ENCODE measurements around the gene EEF1A1. TPM values are rescaled to one million over a fixed set of nuclear protein-coding genes. Genes with fewer than 3 reads are reported as not detected.
"Not testable (repeated sequence)": the region's sequence is repeated elsewhere in the genome, so short reads cannot be mapped to it uniquely, and the experiment has no call there.

Gene EEF1A1
- total RNA-seq, 4 donors from 2014 or later, result 2,654 to 8,743 (median 5,443) TPM

DNA sequence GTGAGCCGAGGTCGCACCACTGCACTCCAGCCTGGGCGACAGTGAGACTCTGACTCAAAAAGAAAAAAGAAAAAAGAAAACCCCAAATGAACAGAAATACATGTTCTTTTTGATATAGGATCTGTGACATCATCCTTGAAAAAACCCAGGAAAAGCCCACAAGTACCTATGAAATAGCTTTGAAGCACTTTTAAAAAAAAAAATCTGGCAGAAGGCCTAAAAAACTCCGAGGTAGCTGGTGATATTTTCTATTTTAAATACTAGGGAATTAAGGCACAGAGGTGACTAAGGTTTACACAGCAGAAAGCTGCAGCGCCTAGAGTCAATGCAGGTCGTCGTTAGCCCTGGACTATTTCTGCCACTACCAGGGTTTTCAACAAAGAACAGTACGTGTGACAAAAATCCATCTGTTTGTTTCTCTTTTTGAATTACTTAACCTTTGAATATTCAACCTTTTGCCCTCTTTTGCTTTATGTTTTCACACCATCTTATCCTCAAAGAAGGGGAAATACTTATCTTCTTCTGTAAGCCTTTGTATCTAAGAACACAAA is 39.4 kb upstream of the EEF1A1 start:
- Histone ChIP-seq H3K9me3 (no peaks in the 10 kb centered on the region), H3K4me1 (no peaks in the 10 kb centered on the region), H3K27ac (no peak overlapping the region), H3K27me3 (no peaks in the 10 kb centered on the region), H3K4me3 (no peak overlapping the region), H3K36me3 (no peaks in the 10 kb centered on the region)
- intact Hi-C loops (cut with DNase I; ENCODE audit: low total_unique reads), result no loop called here
- in situ Hi-C loops (cut with MboI; ENCODE audit: low pct_ligation_motif_present in 1 of 4, low pct_unique_long_range_greater_than_20kb in 1 of 4, low sequenced_read_pairs in 3 of 4), result no loop called here
- 39 to 61% methylated on average over 5 to 8 of the region's 8 CpGs for WGBS, 2 donors (ENCODE audit: low coverage in 1 of 2)
- DNase-seq, result no peak
- TF ChIP-seq, protein P1, sequence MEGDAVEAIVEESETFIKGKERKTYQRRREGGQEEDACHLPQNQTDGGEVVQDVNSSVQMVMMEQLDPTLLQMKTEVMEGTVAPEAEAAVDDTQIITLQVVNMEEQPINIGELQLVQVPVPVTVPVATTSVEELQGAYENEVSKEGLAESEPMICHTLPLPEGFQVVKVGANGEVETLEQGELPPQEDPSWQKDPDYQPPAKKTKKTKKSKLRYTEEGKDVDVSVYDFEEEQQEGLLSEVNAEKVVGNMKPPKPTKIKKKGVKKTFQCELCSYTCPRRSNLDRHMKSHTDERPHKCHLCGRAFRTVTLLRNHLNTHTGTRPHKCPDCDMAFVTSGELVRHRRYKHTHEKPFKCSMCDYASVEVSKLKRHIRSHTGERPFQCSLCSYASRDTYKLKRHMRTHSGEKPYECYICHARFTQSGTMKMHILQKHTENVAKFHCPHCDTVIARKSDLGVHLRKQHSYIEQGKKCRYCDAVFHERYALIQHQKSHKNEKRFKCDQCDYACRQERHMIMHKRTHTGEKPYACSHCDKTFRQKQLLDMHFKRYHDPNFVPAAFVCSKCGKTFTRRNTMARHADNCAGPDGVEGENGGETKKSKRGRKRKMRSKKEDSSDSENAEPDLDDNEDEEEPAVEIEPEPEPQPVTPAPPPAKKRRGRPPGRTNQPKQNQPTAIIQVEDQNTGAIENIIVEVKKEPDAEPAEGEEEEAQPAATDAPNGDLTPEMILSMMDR (IDR thresholded peaks at IDR 0.05), result no peak
- TF ChIP-seq POLR2A (IDR thresholded peaks at IDR 0.05) (no peak), POLR2AphosphoS5 (IDR thresholded peaks at IDR 0.05) (no peak), EP300 (IDR thresholded peaks at IDR 0.05; ENCODE audit: low read depth) (no peak)

DNA sequence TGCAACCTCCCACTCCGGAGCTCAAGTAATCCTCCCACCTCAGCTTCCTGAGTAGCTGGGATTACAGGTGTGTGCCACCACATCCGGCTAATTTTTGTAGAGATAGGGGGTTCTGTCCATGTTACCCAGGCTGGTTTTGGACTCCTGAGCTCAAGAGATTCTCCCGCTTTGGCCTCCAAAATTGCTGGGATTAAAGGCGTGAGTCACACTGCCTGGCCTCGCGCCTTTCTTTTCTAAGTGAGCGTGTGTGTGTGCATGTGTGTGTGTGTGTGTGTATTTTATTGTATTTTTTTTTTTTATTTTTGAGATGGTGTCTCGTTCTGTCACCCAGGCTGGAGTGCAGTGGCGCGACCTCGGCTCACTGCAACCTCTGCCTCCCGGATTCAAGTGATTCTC is 38.6 kb upstream of the EEF1A1 start:
- intact Hi-C loops (cut with DNase I; ENCODE audit: low total_unique reads); H3K9me3 ChIP-seq; in situ Hi-C loops (cut with MboI; ENCODE audit: low pct_ligation_motif_present in 1 of 4, low pct_unique_long_range_greater_than_20kb in 1 of 4, low sequenced_read_pairs in 3 of 4); DNase-seq; H3K4me3 ChIP-seq; H3K27me3 ChIP-seq; H3K4me1 ChIP-seq; H3K27ac ChIP-seq; H3K36me3 ChIP-seq: not testable (repeated sequence)
- 95 to 97% methylated on average over 7 to 12 of the region's 12 CpGs for WGBS, 2 donors (ENCODE audit: low coverage in 1 of 2)

DNA sequence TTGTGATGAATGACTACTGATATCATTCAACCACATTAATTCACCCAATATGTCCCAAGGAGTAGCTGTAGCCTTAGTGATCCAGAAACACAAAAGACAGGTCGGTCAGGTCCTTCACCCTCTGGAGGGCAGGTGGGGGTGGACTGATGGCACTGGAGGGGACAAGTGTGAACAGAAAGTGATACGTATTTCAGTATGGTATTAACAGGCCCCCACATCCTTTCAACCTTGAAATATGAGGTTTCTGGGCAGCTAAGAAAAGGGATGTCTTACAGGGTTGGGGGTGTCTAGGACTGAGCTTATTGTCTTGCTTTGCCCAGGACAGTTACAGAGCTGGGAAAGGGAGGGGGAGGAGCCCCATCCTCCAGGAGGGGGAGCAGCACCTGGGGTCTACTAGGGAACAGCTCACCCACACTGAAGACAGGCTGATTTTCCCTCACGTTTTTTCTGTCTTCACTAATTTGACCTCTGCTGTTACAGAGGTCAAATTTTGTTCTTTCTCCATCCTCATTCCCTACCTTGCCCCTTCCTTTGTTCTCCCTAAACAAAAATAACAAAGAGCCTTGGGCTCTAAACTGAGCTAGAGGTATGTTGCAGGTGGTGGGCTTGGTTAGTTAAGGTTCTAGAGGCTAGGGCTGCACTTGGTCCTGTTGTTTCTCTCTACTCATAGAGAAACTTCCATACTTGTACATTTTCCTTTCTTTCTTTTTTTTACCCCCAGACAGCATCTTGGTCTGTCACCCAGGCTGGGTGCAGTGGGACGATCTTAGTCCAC is 38.0 kb upstream of the EEF1A1 start:
- Histone ChIP-seq H3K9me3 (no peaks in the 10 kb centered on the region), H3K27ac (no peak overlapping the region), H3K36me3 (no peaks in the 10 kb centered on the region), H3K4me1 (no peaks in the 10 kb centered on the region), H3K4me3 (no peak overlapping the region), H3K27me3 (no peaks in the 10 kb centered on the region)
- intact Hi-C loops (cut with DNase I; ENCODE audit: low total_unique reads) (no loop called here), in situ Hi-C loops (cut with MboI; ENCODE audit: low pct_ligation_motif_present in 1 of 4, low pct_unique_long_range_greater_than_20kb in 1 of 4, low sequenced_read_pairs in 3 of 4) (no loop called here)
- WGBS, 2 donors (ENCODE audit: low coverage in 1 of 2), result 69 to 71% methylated on average over 2 to 4 of the region's 4 CpGs
- TF ChIP-seq POLR2A (IDR thresholded peaks at IDR 0.05) (no peak), POLR2AphosphoS5 (IDR thresholded peaks at IDR 0.05) (no peak), EP300 (IDR thresholded peaks at IDR 0.05; ENCODE audit: low read depth) (no peak)
- TF ChIP-seq, protein P1 (IDR thresholded peaks at IDR 0.05), result no peak
- no peak for DNase-seq

DNA sequence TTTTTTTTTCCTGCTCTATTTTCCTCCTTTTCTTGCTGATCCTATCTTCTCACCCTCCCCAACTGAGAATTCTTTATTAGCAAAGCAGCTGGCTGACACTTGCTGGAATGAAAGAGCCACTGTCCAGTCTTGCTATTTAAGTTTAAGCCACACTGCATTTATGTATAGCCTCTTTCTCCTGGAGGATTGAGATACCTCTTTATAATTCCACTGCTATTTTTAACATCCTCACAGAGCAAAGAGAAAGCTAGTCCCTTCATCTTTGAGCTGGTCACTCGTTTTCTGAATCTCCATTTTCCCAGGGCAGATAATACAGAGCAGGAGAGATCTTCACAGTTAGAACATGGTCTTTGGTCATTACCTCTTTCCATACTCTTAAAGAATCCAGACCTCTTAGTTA is 36.0 kb upstream of the EEF1A1 start:
- no peaks in the 10 kb centered on the region for H3K27me3 ChIP-seq
- H3K4me3 ChIP-seq, result no peak overlapping the region
- WGBS, 2 donors (ENCODE audit: low coverage in 1 of 2), result 50 to 63% methylated on average over 1 of the region's 1 CpG
- TF ChIP-seq POLR2A (IDR thresholded peaks at IDR 0.05) (no peak), EP300 (IDR thresholded peaks at IDR 0.05; ENCODE audit: low read depth) (no peak)
- TF ChIP-seq, protein P1 (IDR thresholded peaks at IDR 0.05), result no peak
- in situ Hi-C loops (cut with MboI; ENCODE audit: low pct_ligation_motif_present in 1 of 4, low pct_unique_long_range_greater_than_20kb in 1 of 4, low sequenced_read_pairs in 3 of 4), result no loop called here
- H3K27ac ChIP-seq, result no peak overlapping the region
- H3K9me3 ChIP-seq, result no peaks in the 10 kb centered on the region
- intact Hi-C loops (cut with DNase I; ENCODE audit: low total_unique reads), result no loop called here
- no peak for DNase-seq
- H3K4me1 ChIP-seq, result no peaks in the 10 kb centered on the region
- no peaks in the 10 kb centered on the region for H3K36me3 ChIP-seq

DNA sequence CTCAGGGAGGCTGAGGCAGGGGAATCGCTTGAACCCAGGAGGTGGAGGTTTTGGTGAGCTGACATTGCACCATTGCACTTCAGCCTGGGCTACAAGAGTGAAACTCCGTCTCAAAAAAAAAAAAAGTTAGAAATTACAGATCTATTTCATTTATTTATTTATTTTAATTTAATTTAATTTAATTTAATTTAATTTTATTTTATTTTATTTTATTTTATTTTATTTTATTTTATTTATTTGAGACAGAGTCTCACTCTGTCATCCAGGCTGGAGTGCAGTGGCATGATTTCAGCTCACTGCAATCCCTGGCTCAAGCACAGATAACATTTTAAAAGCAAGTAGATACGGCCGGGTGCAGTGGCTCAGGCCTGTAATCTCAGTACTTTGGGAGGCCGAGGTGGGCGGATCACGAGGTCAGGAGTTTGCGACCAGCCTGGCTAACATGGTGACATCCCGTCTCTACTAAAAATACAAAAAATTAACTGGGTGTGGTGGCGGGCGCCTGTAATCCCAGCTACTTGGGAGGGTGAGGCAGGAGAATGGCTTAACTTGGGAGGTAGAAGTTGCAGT is 34.6 kb upstream of the EEF1A1 start:
- DNase-seq; H3K27ac ChIP-seq; H3K9me3 ChIP-seq; H3K4me3 ChIP-seq; intact Hi-C loops (cut with DNase I; ENCODE audit: low total_unique reads); in situ Hi-C loops (cut with MboI; ENCODE audit: low pct_ligation_motif_present in 1 of 4, low pct_unique_long_range_greater_than_20kb in 1 of 4, low sequenced_read_pairs in 3 of 4); H3K4me1 ChIP-seq; H3K36me3 ChIP-seq; H3K27me3 ChIP-seq: not testable (repeated sequence)
- WGBS, 2 donors (ENCODE audit: low coverage in 1 of 2), result 91 to 93% methylated on average over 10 to 11 of the region's 11 CpGs

DNA sequence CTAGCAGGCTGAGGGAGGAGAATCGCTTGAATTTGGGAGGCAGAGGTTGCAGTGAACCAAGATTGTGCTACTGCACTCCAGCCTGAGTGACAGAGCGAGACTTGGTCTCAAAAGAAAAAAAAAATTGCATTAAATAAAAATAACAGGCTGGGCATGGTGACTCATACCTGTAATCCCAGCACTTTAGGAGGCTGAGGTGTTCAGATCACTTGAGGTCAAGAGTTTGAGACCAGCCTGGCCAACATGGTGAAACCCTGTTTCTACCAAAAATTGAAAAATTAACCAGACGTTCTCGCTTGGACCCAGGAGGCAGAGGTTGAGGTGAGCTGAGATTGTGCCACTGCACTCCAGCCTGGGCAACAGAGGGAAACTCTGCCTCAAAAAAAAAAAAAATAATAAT is 30.3 kb upstream of the EEF1A1 start:
- H3K36me3 ChIP-seq; H3K4me1 ChIP-seq; H3K27me3 ChIP-seq; in situ Hi-C loops (cut with MboI; ENCODE audit: low pct_ligation_motif_present in 1 of 4, low pct_unique_long_range_greater_than_20kb in 1 of 4, low sequenced_read_pairs in 3 of 4); H3K9me3 ChIP-seq; intact Hi-C loops (cut with DNase I; ENCODE audit: low total_unique reads); H3K4me3 ChIP-seq; H3K27ac ChIP-seq; DNase-seq: not testable (repeated sequence)
- WGBS, 2 donors (ENCODE audit: low coverage in 1 of 2), result 92 to 93% methylated on average over 3 to 4 of the region's 4 CpGs

Measured in transverse colon (tissue), 4 donors.